HuH-7 (cell line): Measurements from ENCODE around the gene OR10G7.
"Not testable (repeated sequence)": the region's sequence is repeated elsewhere in the genome, so short reads cannot be mapped to it uniquely, and the experiment has no call there.

ENCODE experiments used
- DNase-seq: peaks from one replicate; pipeline ENCODE4 v3.0.0; 2011; ENCODE audit warnings: low spot score

The OR10G7 gene

DNA sequence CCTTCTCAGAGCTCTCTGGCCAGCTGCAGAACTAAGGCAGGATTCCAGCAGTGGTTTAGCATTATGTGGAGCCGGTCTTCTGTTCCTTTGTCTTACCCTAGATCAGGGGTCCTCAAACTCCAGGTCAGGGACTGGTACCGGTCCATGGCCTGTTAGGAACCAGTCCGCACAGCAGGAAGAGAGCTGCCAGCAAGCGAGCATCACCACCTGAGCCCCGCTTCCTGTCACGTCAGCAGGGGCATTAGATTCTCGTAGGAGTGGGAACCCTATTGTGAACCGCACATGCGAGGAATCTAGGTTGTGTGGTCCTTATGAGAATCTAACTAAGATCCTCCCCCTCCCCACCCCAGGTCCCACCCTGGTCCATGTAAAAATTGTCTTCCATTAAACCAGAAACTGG lies 1.6 kb downstream of the OR10G7 start:
- DNase-seq, result no peak

DNA sequence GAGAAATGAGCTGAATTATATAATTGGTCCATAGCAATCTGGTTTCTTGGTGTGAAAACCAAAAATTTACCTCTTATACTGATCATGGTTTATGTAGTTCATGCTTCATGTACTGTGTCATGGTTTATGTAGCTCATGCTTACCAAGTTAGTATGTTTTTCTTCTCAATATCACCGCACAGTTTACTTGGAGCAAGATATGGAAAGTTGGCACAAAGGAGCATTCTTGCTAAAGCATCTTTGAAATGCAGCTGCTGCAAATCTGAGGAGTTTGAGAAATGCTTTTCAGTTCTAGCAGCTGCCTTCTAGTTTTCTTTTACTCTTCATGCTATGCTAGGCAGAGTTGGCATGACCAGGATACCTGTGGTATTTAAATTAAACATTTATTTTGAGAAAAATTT lies 4.5 kb downstream of the OR10G7 start:
- no peak for DNase-seq

DNA sequence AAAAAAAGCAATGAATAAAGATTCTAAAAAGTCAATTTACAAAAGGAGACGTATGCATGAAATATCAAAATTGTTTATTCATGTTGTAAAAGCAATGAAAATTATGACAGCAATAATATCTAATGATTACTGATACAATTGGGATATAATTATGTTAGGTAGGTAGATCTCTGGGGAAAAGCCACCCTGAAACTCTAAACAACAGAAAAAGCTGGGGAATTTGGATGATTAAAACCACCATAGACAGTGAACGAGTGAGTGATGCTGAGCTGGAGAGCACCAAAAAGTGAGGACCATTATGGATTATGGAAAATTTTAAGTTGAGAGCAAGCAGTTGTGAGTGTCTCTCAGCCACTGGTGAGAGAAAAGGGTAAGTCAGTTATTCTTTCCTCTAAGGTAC lies 14.6 kb downstream of the OR10G7 start, which contains the start of gene OR10G8:
Gene OR10G8 (plus strand): TSS at position 301 of the 400 bp plus-strand sequence. CDS start 2,825 bp downstream, outside the sequence.
- no peak for DNase-seq

DNA sequence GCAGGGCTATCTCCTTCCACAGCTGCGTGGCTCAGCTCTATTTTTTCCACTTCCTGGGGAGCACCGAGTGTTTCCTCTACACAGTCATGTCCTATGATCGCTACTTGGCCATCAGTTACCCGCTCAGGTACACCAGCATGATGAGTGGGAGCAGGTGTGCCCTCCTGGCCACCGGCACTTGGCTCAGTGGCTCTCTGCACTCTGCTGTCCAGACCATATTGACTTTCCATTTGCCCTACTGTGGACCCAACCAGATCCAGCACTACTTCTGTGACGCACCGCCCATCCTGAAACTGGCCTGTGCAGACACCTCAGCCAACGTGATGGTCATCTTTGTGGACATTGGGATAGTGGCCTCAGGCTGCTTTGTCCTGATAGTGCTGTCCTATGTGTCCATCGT lies 25.3 kb downstream of the OR10G7 start:
- not testable (repeated sequence) for DNase-seq

DNA sequence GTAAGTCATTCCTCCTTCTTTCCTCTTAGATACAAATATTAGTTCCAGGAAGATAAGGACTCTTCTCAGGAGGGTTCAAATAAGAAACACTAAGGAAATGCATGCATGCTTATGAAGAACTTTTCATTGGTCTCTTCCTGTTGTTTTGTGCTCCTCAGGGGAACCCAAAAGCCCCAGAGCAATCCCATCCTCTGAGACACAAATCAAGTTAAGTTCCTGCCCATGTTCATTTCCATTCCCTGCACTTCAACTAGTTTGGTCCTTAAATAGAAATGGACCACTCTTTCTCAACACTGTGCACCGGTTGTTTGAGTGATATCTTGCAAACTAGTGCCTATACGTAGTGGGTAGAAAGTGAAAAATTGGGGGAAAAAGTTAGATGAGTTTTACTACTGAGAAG lies 28.4 kb downstream of the OR10G7 start, which contains the start of gene OR10G4:
Gene OR10G4 (plus strand): TSS at position 301 of the 400 bp plus-strand sequence. CDS start 2,578 bp downstream, outside the sequence.
- DNase-seq, result no peak

DNA sequence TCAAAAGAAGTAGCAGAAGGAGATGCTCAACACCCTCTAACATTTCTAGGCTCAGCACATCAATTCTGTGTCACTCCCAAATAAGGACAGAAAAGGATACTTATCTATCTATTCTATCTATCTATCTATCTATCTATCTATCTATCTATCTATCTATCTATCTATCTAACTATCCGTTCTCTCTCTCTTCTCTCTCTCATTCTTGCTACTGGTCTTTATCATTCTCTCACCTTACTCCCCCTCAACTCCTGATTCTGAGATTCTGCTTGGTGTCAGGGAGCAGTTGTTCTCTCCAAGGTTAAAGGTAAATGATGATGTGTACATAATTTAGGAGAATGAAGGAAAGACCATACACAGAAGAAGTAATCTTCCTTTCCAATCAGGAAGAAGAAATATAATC lies 46.0 kb downstream of the OR10G7 start, which contains the start of gene OR10G6:
Gene OR10G6 (minus strand): TSS at position 43 of the 400 bp plus-strand sequence. CDS start 0 bp downstream, at position 43.
- no peak for DNase-seq
